ENCODE measurements around the gene MAPK12.

The MAPK12 gene

DNA sequence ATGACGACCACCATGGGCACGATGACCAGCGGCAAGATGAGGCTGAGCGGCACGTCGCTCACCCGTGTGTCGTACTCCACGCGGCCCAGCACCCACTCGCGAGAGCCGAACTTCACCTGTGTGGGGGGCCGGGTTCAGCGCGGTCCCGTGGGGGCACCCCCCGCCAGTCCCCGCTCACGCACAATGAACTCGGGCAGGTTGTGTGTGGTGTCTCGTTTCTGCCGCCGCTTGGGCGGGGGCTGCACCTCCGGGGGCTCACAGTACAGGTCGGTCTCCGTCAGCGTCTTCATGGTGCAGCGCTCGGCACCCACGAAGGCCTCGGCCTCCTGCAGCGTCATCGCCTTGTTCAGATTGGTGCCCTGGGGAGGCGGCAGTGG, 19.9 kb upstream of the MAPK12 start:
- Histone ChIP-seq H3K4me2 (ENCODE audit: insufficient read depth, low read length, poor library complexity, severe bottlenecking) (no peak overlapping the region), H3K36me3 (replicated peaks in 1 of 2; ENCODE audit: control insufficient read depth in 2 of 2, insufficient read depth in 2 of 2, low read length in 2 of 2) (peaks cover 69 to 93% of the 10 kb centered on the region in 2 donors), H2BK5ac (ENCODE audit: low read length) (no peak overlapping the region), H3K9ac (ENCODE audit: low read depth, low read length, poor library complexity) (no peak overlapping the region), H4K8ac (ENCODE audit: low read depth, low read length) (no peak overlapping the region), H3K23ac (ENCODE audit: low read depth, low read length, poor library complexity) (no peak overlapping the region), H3K9me3 (replicated peaks in 1 of 2; ENCODE audit: control insufficient read depth in 2 of 2, insufficient read depth in 1 of 2, low read depth in 1 of 2, low read length in 2 of 2) (peaks cover 2 to 5% of the 10 kb centered on the region in 2 donors), H2BK15ac (ENCODE audit: low read length) (no peak overlapping the region), H2AK5ac (ENCODE audit: low read depth, low read length) (no peak overlapping the region), H3K4me1 (ENCODE audit: control insufficient read depth in 2 of 2, insufficient read depth in 1 of 2, low read depth in 1 of 2, low read length in 2 of 2) (no peaks in the 10 kb centered on the region), H3K4ac (ENCODE audit: low read length) (no peak overlapping the region), H4K91ac (ENCODE audit: low read depth, low read length, poor library complexity) (no peak overlapping the region), H2BK120ac (ENCODE audit: low read depth, low read length) (no peak overlapping the region), H3K79me1 (ENCODE audit: low read depth, low read length) (peaks cover 6% of the 10 kb centered on the region), H3K14ac (ENCODE audit: low read length) (no peak overlapping the region), H3K18ac (ENCODE audit: low read length) (no peak overlapping the region), H2BK12ac (ENCODE audit: low read length) (no peak overlapping the region), H3K4me3 (ENCODE audit: low read length in 2 of 2) (no peak overlapping the region), H3K27me3 (ENCODE audit: control insufficient read depth in 3 of 3, insufficient read depth in 3 of 3, low read depth in 1 of 3, low read length in 3 of 3) (no peaks in the 10 kb centered on the region), H2AFZ (ENCODE audit: low read length) (no peak overlapping the region), H3K27ac (replicated peaks; ENCODE audit: low read length) (no peak overlapping the region)
- no CpG with 5 or more reads among the region's 36 CpGs for WGBS, 2 donors (ENCODE audit: extremely low coverage in 2 of 2, insufficient read length in 2 of 2, insufficient replicate concordance in 1 of 2)
- DNase-seq (ENCODE audit: low spot score), result no peak

- Histone ChIP-seq H4K91ac (ENCODE audit: low read depth, low read length, poor library complexity) (no peak overlapping the region), H3K27me3 (ENCODE audit: control insufficient read depth in 3 of 3, insufficient read depth in 3 of 3, low read depth in 1 of 3, low read length in 3 of 3) (no peaks in the 10 kb centered on the region), H2AK5ac (ENCODE audit: low read depth, low read length) (no peak overlapping the region), H3K36me3 (replicated peaks in 1 of 2; ENCODE audit: control insufficient read depth in 2 of 2, insufficient read depth in 2 of 2, low read length in 2 of 2) (peaks cover 69 to 93% of the 10 kb centered on the region in 2 donors), H3K4me3 (ENCODE audit: low read length in 2 of 2) (no peak overlapping the region), H3K79me1 (ENCODE audit: low read depth, low read length) (peaks cover 9% of the 10 kb centered on the region), H3K4me1 (ENCODE audit: control insufficient read depth in 2 of 2, insufficient read depth in 1 of 2, low read depth in 1 of 2, low read length in 2 of 2) (no peaks in the 10 kb centered on the region), H2BK120ac (ENCODE audit: low read depth, low read length) (no peak overlapping the region), H2BK15ac (ENCODE audit: low read length) (no peak overlapping the region), H3K23ac (ENCODE audit: low read depth, low read length, poor library complexity) (no peak overlapping the region), H3K27ac (replicated peaks; ENCODE audit: low read length) (no peak overlapping the region), H2AFZ (ENCODE audit: low read length) (no peak overlapping the region), H4K8ac (ENCODE audit: low read depth, low read length) (no peak overlapping the region), H2BK12ac (ENCODE audit: low read length) (no peak overlapping the region), H3K9me3 (replicated peaks in 1 of 2; ENCODE audit: control insufficient read depth in 2 of 2, insufficient read depth in 1 of 2, low read depth in 1 of 2, low read length in 2 of 2) (peaks cover 3 to 7% of the 10 kb centered on the region in 2 donors), H3K4me2 (ENCODE audit: insufficient read depth, low read length, poor library complexity, severe bottlenecking) (no peak overlapping the region), H2BK5ac (ENCODE audit: low read length) (no peak overlapping the region), H3K4ac (ENCODE audit: low read length) (no peak overlapping the region), H3K14ac (ENCODE audit: low read length) (no peak overlapping the region), H3K9ac (ENCODE audit: low read depth, low read length, poor library complexity) (no peak overlapping the region), H3K18ac (ENCODE audit: low read length) (no peak overlapping the region)
- no peak for DNase-seq (ENCODE audit: low spot score)
- no CpG with 5 or more reads among the region's 47 CpGs for WGBS, 2 donors (ENCODE audit: extremely low coverage in 2 of 2, insufficient read length in 2 of 2, insufficient replicate concordance in 1 of 2)
These were observed 19.4 kb upstream of the MAPK12 start for GRCh38 chr22:50280708-50281383.

- Histone ChIP-seq H2BK5ac (ENCODE audit: low read length) (no peak overlapping the region), H3K4me1 (ENCODE audit: control insufficient read depth in 2 of 2, insufficient read depth in 1 of 2, low read depth in 1 of 2, low read length in 2 of 2) (peaks cover 0 to 1% of the 10 kb centered on the region in 2 donors), H3K4me2 (ENCODE audit: insufficient read depth, low read length, poor library complexity, severe bottlenecking) (no peak overlapping the region), H2BK15ac (ENCODE audit: low read length) (no peak overlapping the region), H3K4me3 (ENCODE audit: low read length in 2 of 2) (no peak overlapping the region), H3K4ac (ENCODE audit: low read length) (no peak overlapping the region), H3K9me3 (replicated peaks in 1 of 2; ENCODE audit: control insufficient read depth in 2 of 2, insufficient read depth in 1 of 2, low read depth in 1 of 2, low read length in 2 of 2) (peaks cover 3 to 7% of the 10 kb centered on the region in 2 donors), H3K18ac (ENCODE audit: low read length) (no peak overlapping the region), H2BK12ac (ENCODE audit: low read length) (no peak overlapping the region), H2BK120ac (ENCODE audit: low read depth, low read length) (no peak overlapping the region), H3K9ac (ENCODE audit: low read depth, low read length, poor library complexity) (no peak overlapping the region), H3K23ac (ENCODE audit: low read depth, low read length, poor library complexity) (no peak overlapping the region), H4K8ac (ENCODE audit: low read depth, low read length) (no peak overlapping the region), H3K79me1 (ENCODE audit: low read depth, low read length) (peaks cover 10% of the 10 kb centered on the region), H4K91ac (ENCODE audit: low read depth, low read length, poor library complexity) (no peak overlapping the region), H3K36me3 (replicated peaks in 1 of 2; ENCODE audit: control insufficient read depth in 2 of 2, insufficient read depth in 2 of 2, low read length in 2 of 2) (peaks cover 71 to 96% of the 10 kb centered on the region in 2 donors), H3K27ac (replicated peaks; ENCODE audit: low read length) (no peak overlapping the region), H3K14ac (ENCODE audit: low read length) (no peak overlapping the region), H2AFZ (ENCODE audit: low read length) (no peak overlapping the region), H2AK5ac (ENCODE audit: low read depth, low read length) (no peak overlapping the region), H3K27me3 (ENCODE audit: control insufficient read depth in 3 of 3, insufficient read depth in 3 of 3, low read depth in 1 of 3, low read length in 3 of 3) (no peaks in the 10 kb centered on the region)
- DNase-seq (ENCODE audit: low spot score), result no peak
- no CpG with 5 or more reads among the region's 38 CpGs for WGBS, 2 donors (ENCODE audit: extremely low coverage in 2 of 2, insufficient read length in 2 of 2, insufficient replicate concordance in 1 of 2)
These were observed 18.7 kb upstream of the MAPK12 start for GRCh38 chr22:50280022-50280707.

DNA sequence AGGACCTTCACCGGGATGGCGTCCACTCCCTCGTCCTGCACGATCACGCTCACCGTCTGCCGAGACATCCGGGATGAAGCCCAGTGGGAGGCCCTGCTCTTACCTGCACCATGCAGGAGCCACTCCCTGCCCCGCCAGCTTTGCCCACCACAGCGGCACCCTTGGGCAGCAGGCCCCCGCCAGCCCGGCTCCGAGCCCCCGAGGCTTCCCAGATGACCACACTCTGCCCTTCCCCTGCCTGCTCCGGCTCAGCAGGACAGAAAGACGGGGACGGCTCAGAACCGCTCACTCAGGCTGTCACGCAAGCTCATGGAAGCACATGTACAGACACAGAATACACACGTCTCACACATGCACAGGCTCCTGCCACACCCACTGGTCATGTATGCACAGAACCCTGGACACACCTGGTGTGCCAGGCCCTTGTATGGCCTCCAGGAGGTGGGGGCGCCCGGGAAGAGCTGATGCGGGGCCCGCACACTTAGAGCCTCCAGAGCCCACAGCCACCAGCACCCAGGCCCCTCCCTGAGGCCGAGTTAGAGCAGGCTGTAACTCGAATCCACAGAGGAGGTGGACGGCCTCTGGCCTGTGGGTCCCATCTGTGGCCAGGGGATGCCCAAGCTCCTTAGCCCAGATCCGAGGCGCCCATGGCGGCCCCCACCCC, 17.6 kb upstream of the MAPK12 start:
- Histone ChIP-seq H3K36me3 (replicated peaks in 1 of 2; ENCODE audit: control insufficient read depth in 2 of 2, insufficient read depth in 2 of 2, low read length in 2 of 2) (peaks cover 70 to 95% of the 10 kb centered on the region in 2 donors), H3K4me1 (ENCODE audit: control insufficient read depth in 2 of 2, insufficient read depth in 1 of 2, low read depth in 1 of 2, low read length in 2 of 2) (peaks cover 2 to 6% of the 10 kb centered on the region in 2 donors)
- WGBS, 2 donors (ENCODE audit: extremely low coverage in 2 of 2, insufficient read length in 2 of 2, insufficient replicate concordance in 1 of 2), result no CpG with 5 or more reads among the region's 30 CpGs

More for the DNA sequence above, 17.6 kb upstream of the MAPK12 start:
- Histone ChIP-seq H2AFZ (ENCODE audit: low read length) (no peak overlapping the region), H3K14ac (ENCODE audit: low read length) (no peak overlapping the region), H3K4me3 (ENCODE audit: low read length in 2 of 2) (no peak overlapping the region), H3K18ac (ENCODE audit: low read length) (no peak overlapping the region), H3K4ac (ENCODE audit: low read length) (no peak overlapping the region), H2AK5ac (ENCODE audit: low read depth, low read length) (no peak overlapping the region), H3K27ac (replicated peaks; ENCODE audit: low read length) (no peak overlapping the region), H3K79me1 (ENCODE audit: low read depth, low read length) (peaks cover 10% of the 10 kb centered on the region), H2BK15ac (ENCODE audit: low read length) (no peak overlapping the region), H3K23ac (ENCODE audit: low read depth, low read length, poor library complexity) (peak overlapping the region; percentile 43), H3K9ac (ENCODE audit: low read depth, low read length, poor library complexity) (peak overlapping the region; percentile 70), H2BK120ac (ENCODE audit: low read depth, low read length) (no peak overlapping the region), H2BK5ac (ENCODE audit: low read length) (no peak overlapping the region), H2BK12ac (ENCODE audit: low read length) (no peak overlapping the region), H4K91ac (ENCODE audit: low read depth, low read length, poor library complexity) (no peak overlapping the region), H3K4me2 (ENCODE audit: insufficient read depth, low read length, poor library complexity, severe bottlenecking) (no peak overlapping the region), H3K27me3 (ENCODE audit: control insufficient read depth in 3 of 3, insufficient read depth in 3 of 3, low read depth in 1 of 3, low read length in 3 of 3) (no peaks in the 10 kb centered on the region), H4K8ac (ENCODE audit: low read depth, low read length) (no peak overlapping the region), H3K9me3 (replicated peaks in 1 of 2; ENCODE audit: control insufficient read depth in 2 of 2, insufficient read depth in 1 of 2, low read depth in 1 of 2, low read length in 2 of 2) (peaks cover 3 to 7% of the 10 kb centered on the region in 2 donors)
- no peak for DNase-seq (ENCODE audit: low spot score)

Measured in neuronal stem cell (in vitro differentiated cells).